IPS DF 6.9 (cell line): ENCODE measurements around the gene SHISA3.
"Not testable (repeated sequence)": the region's sequence is repeated elsewhere in the genome, so short reads cannot be mapped to it uniquely, and the experiment has no call there.

ENCODE experiments used
- DNase-seq: peaks from one replicate; pipeline ENCODE4 v3.0.0-alpha.2; 2013; ENCODE audit warnings: low read depth, low spot score
- H3K27ac ChIP-seq: one replicate; pipeline ENCODE4 v1.5.1; 2013; ENCODE audit warnings: low read length, control low read depth
- H3K27me3 ChIP-seq: 2 replicates; pipeline ENCODE4 v1.6.1; 2013; ENCODE audit warnings: mild to moderate bottlenecking, low read length; ENCODE audit not compliant: control insufficient read depth, insufficient read depth
- H3K36me3 ChIP-seq: 2 replicates; pipeline ENCODE4 v1.6.1; 2013; ENCODE audit warnings: low read length; ENCODE audit not compliant: control insufficient read depth, insufficient read depth
- H3K4me1 ChIP-seq: 2 replicates; pipeline ENCODE4 v1.6.1; 2013; ENCODE audit warnings: low read length; ENCODE audit not compliant: control insufficient read depth, insufficient read depth
- H3K4me3 ChIP-seq: 2 replicates; pipeline ENCODE4 v1.5.1; 2013; ENCODE audit warnings: mild to moderate bottlenecking, low read length
- H3K9me3 ChIP-seq: 2 replicates; pipeline ENCODE4 v1.6.1; 2013; ENCODE audit warnings: low read length, inconsistent platforms; ENCODE audit not compliant: control insufficient read depth, insufficient read depth
- WGBS: extraction: QIAGEN DNeasy Blood & Tissue Kit; methylation state at CpG from one replicate; pipeline ENCODE4 v1.1.7; 2013; ENCODE audit warnings: mixed read lengths, missing lambda C conversion rate; ENCODE audit not compliant: insufficient read length, insufficient coverage; 5-methylcytosine and 5-hydroxymethylcytosine counted together

The SHISA3 gene

GRCh38 chr4:42363614-42364013 lies 33.7 kb upstream of the SHISA3 start:
- no peak for DNase-seq
- H3K9me3 ChIP-seq: no peaks in the 10 kb centered on the region; the same call in 1 of the 2 replicates
- H3K4me1 ChIP-seq: no peaks in the 10 kb centered on the region
- no peaks in the 10 kb centered on the region for H3K36me3 ChIP-seq
- no peaks in the 10 kb centered on the region for H3K27me3 ChIP-seq
- H3K4me3 ChIP-seq: no peak overlapping the region
- H3K27ac ChIP-seq: no peak overlapping the region
- whole genome bisulfite sequencing: no CpG with 5 or more reads among the region's 3 CpGs

- Histone ChIP-seq H3K27ac (no peak overlapping the region), H3K27me3 (no peaks in the 10 kb centered on the region), H3K4me3 (no peak overlapping the region), H3K4me1 (no peaks in the 10 kb centered on the region), H3K36me3 (no peaks in the 10 kb centered on the region), H3K9me3 (no peaks in the 10 kb centered on the region; the same call in 1 of the 2 replicates)
- DNase-seq: no peak
These were observed 32.8 kb upstream of the SHISA3 start for GRCh38 chr4:42364266-42365053.

DNA sequence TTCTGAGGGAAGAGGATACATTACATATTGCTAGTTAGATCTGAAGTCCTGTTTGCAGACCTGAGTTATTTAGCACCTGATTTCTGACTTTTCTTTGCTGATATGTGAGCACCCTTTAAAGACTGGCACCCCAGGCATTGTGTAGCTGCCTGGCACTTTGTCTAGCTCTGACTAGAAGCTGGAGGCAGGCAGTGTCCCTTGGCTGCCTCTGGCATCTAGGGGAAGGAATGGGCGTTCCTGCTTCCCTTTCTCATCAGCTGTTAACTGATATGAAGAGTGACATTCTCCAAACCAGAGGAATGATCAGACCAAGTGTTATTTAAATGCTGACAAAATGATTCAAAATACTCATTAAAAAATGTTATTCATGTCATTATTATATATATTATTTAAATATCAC lies 30.3 kb upstream of the SHISA3 start:
- H3K4me3 ChIP-seq: no peak overlapping the region

DNA sequence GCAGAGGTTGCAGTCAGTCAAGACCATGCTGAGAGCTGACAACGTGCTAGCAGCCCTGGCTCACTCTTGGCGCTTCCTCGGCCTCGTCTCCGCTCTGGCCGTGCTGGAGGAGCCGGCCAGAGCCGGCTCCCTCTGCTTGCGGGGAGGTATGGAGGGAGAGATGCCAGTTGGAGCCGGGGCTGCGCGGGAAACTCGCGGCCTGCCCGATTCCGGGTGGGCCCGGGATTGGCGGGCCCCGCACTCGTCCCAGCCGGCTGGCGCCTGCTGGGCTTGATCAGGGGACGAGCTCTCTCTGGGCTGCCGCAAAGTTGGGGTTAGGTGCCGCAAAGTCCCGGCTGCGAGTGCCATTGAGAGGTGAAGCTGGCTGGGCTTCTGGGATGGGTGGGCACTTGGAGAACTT lies 27.8 kb upstream of the SHISA3 start:
- H3K27ac ChIP-seq: no peak overlapping the region
- no peak for DNase-seq
- no peaks in the 10 kb centered on the region for H3K36me3 ChIP-seq
- WGBS: no CpG with 5 or more reads among the region's 27 CpGs
- no peaks in the 10 kb centered on the region for H3K4me1 ChIP-seq
- no peaks in the 10 kb centered on the region for H3K9me3 ChIP-seq
- H3K4me3 ChIP-seq: no peak overlapping the region
- no peaks in the 10 kb centered on the region for H3K27me3 ChIP-seq

More for the DNA sequence above, 30.3 kb upstream of the SHISA3 start:
- Histone ChIP-seq H3K4me1 (no peaks in the 10 kb centered on the region), H3K9me3 (no peaks in the 10 kb centered on the region; the same call in 1 of the 2 replicates), H3K27ac (no peak overlapping the region), H3K27me3 (no peaks in the 10 kb centered on the region), H3K36me3 (no peaks in the 10 kb centered on the region)
- WGBS: no CpG with 5 or more reads among the region's 1 CpG
- DNase-seq: no peak

DNA sequence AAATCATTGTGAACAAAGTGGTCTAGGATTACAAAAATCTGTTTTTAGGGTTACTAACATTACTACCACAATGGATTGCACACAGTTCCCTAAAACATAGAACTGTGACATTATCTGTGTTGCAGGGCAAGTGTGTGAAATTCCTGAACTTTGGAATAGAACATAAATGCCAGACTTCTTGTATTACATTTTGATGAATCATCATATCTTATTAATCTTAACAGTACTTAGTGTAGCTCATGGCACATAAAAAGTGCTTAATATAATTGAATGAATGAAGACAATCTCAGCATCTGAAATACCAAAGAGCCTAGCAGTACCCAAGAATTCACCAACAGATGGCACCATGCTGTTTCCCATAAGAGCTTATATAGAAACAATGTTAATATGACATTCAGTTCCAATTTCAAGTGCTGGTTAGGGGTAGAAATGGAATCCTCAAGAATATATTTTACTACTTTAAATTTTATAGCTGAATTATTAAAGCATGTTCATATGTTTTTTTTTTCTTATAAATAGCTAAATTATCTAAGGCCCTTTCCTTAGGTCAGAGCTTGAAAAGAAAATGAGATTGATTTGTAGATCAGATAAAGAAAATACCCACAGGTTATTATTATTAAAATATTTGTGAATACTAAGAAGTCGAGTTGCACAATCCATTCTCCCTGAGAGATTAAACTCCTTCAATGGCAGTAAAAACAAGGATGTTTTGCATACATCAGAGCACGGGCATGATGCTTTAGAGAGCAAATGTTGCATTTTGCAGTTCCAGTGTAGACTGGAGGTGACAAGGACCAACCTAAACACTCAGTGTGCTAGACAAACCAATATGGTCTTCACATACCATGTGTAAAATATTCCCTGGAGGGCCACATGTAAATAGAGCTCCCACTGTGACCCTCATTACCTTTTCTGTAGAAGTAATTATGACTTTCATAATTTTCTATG lies 25.7 kb upstream of the SHISA3 start:
- Histone ChIP-seq H3K9me3 (no peaks in the 10 kb centered on the region), H3K27me3 (no peaks in the 10 kb centered on the region), H3K27ac (no peak overlapping the region), H3K36me3 (no peaks in the 10 kb centered on the region), H3K4me1 (no peaks in the 10 kb centered on the region), H3K4me3 (no peak overlapping the region)
- peak; percentile 11 for DNase-seq
- WGBS: no CpG with 5 or more reads among the region's 2 CpGs

DNA sequence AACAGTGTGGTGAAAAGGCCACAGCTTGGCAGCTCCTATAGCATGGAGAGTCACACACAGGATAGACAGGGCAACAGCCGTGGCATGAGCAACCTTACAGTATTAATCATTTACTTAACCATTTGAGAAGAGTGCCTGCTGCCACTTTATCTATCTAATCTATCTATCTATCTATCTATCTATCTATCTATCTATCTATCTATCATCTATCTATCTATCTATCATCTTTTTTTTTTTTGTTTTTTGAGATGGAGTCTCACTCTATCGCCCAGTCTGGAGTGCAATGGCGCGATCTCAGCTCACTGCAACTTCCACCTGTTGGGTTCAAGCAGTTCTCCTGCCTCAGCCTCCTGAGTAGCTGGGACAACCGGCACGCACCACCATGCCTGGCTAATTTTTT lies 25.0 kb upstream of the SHISA3 start:
- not testable (repeated sequence) for H3K27me3 ChIP-seq, H3K4me3 ChIP-seq, H3K9me3 ChIP-seq, H3K36me3 ChIP-seq, H3K27ac ChIP-seq, DNase-seq, H3K4me1 ChIP-seq
- no CpG with 5 or more reads among the region's 6 CpGs for whole genome bisulfite sequencing

DNA sequence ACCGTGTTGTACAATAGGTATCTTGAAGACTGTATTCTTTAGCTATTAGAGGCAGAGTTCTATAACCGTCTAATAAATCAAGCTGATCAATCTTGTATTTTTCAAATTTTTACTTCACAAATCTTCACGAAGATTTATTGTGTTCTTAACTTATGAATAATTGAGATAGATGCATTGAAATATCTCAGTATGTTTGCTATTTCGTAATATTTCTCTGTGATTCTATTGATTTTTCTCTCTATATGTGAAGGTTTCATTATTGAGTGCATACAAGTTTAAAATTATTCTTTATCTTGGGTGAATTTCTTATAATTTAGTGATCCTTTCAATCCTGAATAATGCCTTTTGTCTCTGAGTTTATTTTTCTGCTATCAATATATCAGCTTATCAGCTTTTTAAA lies 19.8 kb upstream of the SHISA3 start:
- H3K4me1 ChIP-seq: no peaks in the 10 kb centered on the region
- no peaks in the 10 kb centered on the region for H3K36me3 ChIP-seq
- no peak for DNase-seq
- H3K27ac ChIP-seq: no peak overlapping the region
- H3K27me3 ChIP-seq: no peaks in the 10 kb centered on the region
- H3K9me3 ChIP-seq: no peaks in the 10 kb centered on the region
- WGBS: no CpG with 5 or more reads among the region's 4 CpGs
- no peak overlapping the region for H3K4me3 ChIP-seq

GRCh38 chr4:42381666-42382065 lies 15.6 kb upstream of the SHISA3 start:
- no peaks in the 10 kb centered on the region for H3K36me3 ChIP-seq
- H3K27me3 ChIP-seq: no peaks in the 10 kb centered on the region
- H3K4me3 ChIP-seq: no peak overlapping the region
- WGBS: no CpG with 5 or more reads among the region's 2 CpGs
- DNase-seq: no peak
- no peaks in the 10 kb centered on the region for H3K4me1 ChIP-seq
- H3K27ac ChIP-seq: no peak overlapping the region
- no peaks in the 10 kb centered on the region for H3K9me3 ChIP-seq

DNA sequence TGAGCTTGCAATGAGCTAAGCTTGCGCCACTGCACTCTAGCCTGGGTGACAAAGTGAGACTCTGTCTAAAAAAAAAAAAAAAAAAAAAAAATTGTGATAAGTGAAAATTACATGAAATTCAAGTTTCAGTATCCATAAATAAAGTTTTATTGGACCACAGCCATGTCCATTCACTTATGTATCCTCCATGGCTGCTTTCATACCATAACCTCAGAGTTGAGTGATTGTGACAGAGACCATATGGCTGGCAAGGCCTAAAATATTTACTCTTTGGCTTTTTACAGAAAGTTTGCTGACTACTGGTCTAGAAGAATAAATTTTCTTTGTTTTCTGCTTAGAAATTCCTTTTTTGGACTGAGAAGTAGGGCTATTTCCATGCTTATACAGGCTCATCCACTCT lies 11.8 kb upstream of the SHISA3 start:
- no peak overlapping the region for H3K4me3 ChIP-seq
- no peak overlapping the region for H3K27ac ChIP-seq
- WGBS: no CpG with 5 or more reads among the region's 1 CpG
- no peaks in the 10 kb centered on the region for H3K36me3 ChIP-seq
- H3K27me3 ChIP-seq: no peaks in the 10 kb centered on the region
- no peaks in the 10 kb centered on the region for H3K9me3 ChIP-seq
- H3K4me1 ChIP-seq: no peaks in the 10 kb centered on the region
- no peak for DNase-seq

DNA sequence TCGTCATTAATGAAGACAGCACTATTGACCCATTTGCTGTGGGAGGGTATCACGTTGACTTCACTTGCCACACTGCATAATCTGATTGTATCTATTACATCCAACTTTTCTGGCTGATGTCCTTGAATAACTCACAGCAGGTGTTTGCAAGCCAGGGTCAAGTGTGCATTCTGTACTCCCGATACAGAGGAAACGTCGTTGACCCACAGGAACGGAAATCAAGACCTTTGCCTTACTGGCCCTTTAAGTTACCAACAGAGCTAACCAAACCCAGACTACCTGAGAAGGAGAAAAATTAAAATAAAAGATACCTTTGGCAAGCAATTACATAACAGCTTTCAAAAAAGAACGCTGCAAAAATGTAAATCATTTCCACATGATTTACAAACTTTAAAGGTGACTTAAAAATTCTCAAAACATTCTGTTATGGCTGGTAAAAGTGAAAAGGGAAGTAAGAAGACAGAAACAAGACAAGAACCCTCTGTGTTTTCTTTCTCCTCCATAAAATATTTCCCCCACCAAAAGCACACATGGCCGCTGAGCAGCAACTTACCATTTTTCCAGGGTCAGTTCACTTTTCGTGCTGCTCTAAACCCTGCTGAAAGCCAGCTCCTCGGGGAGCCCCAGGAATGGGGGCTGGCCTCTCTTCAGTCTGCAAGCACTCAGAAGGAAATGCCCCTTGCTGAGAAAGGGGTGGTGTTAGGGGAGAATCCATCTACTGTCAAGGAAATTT lies 6.5 kb upstream of the SHISA3 start:
- Histone ChIP-seq H3K4me3 (no peak overlapping the region), H3K27me3 (peaks cover 2% of the 10 kb centered on the region; the same call in 1 of the 2 replicates), H3K27ac (no peak overlapping the region), H3K4me1 (no peaks in the 10 kb centered on the region), H3K9me3 (no peaks in the 10 kb centered on the region), H3K36me3 (no peaks in the 10 kb centered on the region)
- no peak for DNase-seq
- no CpG with 5 or more reads among the region's 10 CpGs for WGBS
